Adrenal gland (tissue), 5 donors: ENCODE results near the gene GPC6.

Experiments used
- POLR2A ChIP-seq, 2 donors: fragments of 450-650 bp; IDR thresholded peaks; one replicate each; pipeline ENCODE4 v1.6.1; 2017; ENCODE audit warnings: antibody characterized with exemption in 2 of 2, mild to moderate bottlenecking in 2 of 2, moderate library complexity in 1 of 2
- TF ChIP-seq, protein P1 (sequence below), 6 experiments: fragments of 450-650 bp in 4 of 6; fragments of 200-600 bp in 2 of 6; sonication (generic) in 1 of 6; IDR thresholded peaks; 1 replicate in 5 of 6; 2 replicates in 1 of 6; pipeline versions ENCODE4 v1.5.1 to v1.8.0; 2016 to 2021; ENCODE audit warnings: antibody characterized with exemption in 6 of 6, mild to moderate bottlenecking in 2 of 6, moderate library complexity in 1 of 6
- donor health status: DM: no; HTN: no; CAD: no.

DNA sequence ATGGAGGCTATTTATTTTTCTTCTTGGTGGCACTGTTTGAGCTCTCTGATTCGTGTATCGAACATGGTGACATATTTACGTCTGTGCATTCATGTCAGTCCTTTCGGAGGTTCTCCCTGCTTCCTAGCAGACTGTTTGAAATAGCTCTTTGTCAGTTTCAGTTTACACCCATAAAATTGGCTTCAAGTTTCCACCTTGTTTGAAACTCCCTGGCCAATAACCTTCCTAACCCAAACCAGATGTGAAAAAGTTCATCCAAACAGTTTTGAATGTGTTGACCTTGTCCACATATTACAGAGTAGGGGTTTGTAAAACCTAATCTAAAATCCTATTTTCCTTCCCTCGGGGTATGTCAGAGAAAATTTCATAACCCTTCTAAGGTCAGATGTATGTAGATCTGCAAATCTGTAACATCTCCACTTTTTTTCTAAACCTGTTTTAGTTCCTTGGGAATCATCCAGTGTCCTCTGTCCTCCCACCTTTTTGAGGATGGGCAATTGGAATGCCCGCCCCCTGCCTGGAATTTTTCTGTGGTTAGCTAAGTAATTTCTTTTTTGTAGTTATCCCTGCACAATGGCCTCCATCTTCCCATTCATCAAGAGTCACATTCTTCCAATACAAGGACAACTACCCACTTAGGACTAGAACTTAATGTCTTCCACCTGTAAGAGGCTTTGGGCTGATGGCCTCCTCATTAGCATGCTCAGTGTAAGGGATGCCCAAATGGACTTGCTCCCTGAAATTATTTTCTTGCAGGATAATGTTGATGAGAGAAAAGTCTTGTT, 499.8 kb downstream of the GPC6 start:
- TF ChIP-seq, protein P1, sequence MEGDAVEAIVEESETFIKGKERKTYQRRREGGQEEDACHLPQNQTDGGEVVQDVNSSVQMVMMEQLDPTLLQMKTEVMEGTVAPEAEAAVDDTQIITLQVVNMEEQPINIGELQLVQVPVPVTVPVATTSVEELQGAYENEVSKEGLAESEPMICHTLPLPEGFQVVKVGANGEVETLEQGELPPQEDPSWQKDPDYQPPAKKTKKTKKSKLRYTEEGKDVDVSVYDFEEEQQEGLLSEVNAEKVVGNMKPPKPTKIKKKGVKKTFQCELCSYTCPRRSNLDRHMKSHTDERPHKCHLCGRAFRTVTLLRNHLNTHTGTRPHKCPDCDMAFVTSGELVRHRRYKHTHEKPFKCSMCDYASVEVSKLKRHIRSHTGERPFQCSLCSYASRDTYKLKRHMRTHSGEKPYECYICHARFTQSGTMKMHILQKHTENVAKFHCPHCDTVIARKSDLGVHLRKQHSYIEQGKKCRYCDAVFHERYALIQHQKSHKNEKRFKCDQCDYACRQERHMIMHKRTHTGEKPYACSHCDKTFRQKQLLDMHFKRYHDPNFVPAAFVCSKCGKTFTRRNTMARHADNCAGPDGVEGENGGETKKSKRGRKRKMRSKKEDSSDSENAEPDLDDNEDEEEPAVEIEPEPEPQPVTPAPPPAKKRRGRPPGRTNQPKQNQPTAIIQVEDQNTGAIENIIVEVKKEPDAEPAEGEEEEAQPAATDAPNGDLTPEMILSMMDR (IDR thresholded peaks at IDR 0.05), result no peak
- TF ChIP-seq POLR2A (IDR thresholded peaks at IDR 0.05), result no peak
